DLD1 (cell line): ENCODE results near the gene SNX32.

ENCODE experiments used
- in situ Hi-C: cut with HindIII; loops from 2 replicates; pipeline ENCODE4 v1.10.0; 2017; ENCODE audit warnings: low sequenced_read_pairs

SNX32 gene

DNA sequence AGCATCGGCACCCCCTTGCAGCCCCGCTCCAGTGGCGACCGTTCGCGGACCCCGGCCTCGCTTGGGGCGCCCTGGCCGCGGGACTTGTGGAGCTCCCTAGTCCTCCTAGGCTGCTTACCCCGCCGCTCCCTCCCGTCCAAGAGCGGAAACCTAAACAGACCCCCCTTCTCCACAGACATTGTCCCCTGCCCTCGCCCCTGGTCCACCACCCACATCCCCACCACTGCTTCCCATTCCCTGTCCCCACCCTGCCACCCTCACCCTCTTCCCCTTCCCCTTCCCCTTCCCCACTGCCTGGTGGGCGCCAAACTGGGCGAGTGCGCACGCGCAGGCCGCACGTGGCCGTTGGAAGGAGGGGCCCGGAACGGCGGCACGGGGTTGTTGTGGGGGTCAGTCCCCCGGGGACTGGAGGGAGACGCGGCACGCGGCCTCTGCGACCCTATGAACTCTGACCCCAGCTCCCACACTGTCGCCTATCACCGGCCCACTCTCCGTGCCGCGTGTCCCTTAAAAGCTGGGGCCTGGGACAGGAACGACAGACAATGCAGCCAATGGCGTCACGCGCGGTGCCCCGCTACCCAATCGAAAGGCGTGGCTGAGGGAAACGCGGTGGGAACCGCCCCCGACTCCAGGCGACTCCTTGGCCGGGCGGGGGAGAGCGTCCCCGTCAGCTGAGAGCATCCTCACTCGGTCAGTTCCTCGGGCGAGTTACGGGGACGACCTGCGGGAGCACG, at the start of gene SNX32:
Gene SNX32 (plus strand): TSS at position 667 of the 734 bp plus-strand sequence. CDS start 103 bp downstream, outside the sequence.
- in situ Hi-C loops: no loop called here

DNA sequence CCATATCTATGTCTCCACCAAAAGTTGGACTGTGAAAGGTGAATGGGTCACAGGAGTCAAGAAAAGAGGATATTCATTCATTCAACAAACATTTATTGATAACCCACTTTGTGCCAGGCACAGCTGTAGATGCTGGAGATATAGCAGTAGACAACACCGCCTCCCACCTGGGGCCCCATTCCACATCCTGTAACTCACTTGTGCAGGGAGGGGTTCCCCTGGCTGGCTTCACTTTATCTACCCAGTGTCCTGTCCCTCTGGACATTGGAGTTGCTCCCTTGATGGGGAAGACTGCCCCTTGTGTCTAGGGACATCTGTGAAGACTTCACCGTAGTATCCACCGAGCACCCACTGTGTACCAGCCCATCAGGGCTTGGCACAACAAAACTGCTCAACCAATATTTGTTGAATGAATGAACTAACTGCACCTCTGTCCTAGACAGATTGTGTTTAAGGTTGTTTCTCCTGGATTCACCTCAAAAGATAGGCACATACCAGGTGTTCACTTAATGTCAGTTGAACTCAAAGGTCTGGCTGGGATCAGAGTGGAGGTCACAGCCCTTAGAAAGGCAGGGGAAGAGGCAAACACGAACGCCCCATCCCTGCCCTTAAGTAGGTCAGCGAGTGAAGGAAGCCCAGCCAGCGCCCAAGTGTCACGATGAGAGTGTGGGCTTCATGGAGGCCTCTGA, 48.3 kb upstream of the SNX32 start:
- in situ Hi-C loops: no loop called here

GRCh38 chr11:65786008-65786785, 47.6 kb upstream of the SNX32 start:
- in situ Hi-C loops: no loop called here

DNA sequence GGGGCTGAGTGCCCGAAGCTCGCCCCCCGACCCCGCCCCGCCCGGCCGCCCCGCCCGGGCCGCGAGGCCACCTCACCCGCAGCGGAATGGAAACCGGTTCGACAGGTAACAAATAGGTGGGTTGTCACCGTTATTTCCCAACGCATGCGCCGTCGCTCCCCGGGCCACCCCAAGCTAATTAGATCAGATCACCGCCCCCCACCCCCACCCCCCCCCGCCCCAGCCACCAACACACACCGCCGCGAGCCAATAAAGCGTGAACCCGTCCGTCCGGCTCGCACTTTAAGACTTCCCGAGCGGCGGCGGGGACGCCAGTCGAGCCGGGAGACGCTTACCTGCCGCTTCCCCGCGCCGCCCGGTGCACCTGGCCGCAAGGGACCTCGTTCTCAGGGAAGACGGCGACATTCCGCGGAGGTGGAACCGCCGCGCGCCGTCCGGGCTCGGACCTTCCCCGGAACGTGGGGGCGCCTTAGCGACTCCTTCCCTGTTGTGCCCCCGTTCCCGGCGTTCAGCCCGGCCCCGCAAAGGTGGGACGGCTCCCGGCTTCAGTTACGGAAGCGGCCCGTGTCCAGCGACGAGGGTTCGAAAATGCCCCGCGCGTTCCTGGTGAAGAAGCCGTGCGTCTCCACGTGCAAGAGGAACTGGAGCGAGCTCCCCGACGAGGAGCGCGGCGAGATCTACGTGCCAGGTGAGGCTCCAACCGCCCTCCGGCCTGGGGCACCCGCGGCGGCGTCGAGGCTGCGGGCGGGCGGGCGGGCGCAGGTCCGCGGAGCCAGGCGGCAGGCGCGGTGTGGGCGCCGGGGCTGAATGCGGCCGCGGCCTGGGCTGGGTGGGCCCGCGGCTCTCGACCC, 46.8 kb upstream of the SNX32 start, which contains the start of gene OVOL1:
Gene OVOL1 (plus strand): TSS at position 278 of the 851 bp plus-strand sequence. CDS start 311 bp downstream, at position 589.
- in situ Hi-C loops: no loop called here

DNA sequence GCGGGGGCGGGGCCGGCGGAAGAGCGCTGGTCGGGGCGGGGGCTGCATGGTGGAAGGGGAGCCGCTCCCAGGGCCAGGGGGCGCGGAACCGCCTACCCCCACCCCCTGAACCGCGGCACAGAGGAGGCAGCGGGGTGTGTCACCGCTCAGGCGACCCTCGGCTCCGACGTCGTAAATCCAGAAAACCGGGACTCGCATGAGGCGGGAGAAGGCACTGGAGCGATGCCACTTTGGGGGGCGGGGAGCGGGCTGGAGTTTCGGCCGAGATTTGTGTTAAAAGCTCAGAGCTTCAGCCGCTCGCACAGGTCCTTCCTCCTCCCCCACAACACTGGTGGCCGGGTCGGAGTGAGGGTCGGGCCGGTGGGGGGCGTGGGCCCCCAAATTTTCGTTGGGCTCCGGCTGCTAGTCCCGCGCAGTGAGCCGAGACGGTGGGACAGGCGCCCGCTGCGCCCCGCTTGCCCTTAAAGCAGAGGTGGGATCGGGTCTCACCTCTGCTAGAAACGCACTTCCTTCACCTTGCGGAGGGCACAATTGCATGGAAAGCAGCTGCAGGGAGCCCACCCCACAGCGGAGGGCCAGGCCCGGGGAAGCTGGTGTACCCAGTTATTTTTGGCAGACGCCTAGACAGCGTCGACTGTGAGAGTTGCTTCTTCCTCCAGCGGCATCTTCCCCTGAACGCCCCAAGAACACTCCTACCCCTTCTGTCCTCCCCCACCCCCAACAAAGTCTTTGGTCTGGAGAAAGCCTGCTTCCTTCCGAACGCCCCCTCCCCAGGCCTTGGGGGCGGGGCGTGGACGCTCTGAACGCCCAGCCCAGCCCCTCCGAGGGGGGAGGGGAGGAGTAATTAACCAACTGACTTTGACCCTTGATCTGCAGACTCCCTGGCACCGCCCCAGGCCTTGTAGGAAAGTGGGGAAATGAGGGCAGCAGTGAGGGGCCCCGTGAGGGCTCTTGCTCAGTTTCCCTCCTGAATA, 45.8 kb upstream of the SNX32 start:
- in situ Hi-C loops: no loop called here

DNA sequence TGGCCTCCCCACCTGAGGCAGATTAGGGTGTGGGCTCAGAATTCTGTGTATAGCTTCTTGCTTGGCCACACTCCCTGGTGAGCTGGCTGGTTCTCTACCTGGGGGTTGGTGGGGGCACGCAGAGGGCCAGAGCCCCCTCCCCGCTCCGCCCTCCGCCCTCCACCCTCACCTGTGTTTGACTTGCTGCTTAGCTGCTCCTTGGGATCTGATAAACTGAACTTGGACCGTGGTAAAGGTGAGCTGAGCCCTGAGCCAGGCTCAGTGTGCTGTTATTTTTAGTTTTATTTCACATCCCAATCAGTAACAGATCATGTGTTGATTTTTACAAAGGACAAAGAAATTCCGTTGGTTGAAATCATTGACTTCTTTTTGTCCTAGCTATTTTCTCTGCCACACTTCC, 44.9 kb upstream of the SNX32 start:
- in situ Hi-C loops: no loop called here

- in situ Hi-C loops: no loop called here
Observed at GRCh38 chr11:65789230-65790103, 44.3 kb upstream of the SNX32 start.

DNA sequence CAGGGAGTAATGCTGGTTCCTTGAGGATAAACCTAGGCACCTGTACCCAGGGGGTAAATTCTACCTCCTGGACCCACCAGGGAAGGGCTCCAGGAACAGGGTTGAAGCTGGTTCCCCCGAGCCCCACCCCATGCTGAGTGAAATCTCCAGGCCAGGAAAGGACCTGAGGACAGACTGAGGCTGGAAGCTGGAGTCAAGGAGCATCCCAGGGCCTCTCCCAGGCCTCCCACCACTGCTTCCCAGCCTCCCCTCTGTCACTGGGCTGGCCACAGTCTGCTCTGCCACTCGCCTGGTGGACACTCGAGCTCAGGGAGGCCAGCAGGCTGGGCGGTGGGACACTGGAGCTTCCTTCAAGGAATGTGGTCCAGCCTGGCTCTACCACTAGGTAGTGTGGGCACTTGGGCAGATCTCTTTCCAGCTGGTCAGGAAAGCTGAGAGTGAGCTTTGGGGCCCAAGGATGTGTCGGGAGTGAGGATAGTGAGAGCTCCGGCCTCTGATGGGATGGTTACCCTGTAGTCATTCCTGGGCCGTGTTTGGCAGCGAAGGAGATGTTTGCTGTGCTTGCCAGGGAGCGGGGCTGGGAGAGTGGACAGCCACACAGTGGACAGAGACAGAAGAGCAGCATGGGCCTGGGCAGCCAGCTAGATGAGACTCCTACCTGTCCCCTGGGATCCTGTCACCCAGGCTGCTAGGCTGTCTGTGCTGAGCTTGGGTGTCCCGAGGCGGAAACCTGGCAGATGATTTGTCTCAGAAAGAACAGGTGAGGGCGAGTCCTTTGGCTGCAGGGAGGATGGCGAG, 43.5 kb upstream of the SNX32 start:
- in situ Hi-C loops: no loop called here

GRCh38 chr11:65790902-65791650, 42.7 kb upstream of the SNX32 start:
- in situ Hi-C loops: no loop called here

DNA sequence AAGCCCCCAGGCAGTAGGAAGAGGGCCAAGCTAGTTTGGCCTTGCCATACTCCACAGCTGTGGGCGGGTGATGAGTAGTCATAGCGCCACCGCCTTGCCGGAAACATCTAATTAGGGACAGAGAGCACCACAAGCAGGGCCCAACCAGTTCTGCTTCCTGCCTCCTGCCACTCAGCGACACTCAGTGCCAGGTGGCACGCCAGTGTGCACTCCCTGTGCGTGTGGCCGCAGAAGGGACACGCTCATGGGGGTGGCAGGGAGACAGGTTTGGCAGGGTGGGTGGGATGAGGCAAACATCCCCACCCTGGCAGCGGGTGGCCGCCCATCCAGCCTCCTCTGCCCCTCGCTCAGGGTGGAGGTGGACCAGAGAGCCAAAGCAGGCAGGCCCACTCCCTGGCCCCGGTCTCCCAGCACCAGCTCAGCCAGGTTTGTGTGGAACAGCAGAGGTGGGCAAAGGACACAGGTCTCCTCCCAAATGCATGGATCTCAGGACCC, 42.0 kb upstream of the SNX32 start:
- in situ Hi-C loops: no loop called here

DNA sequence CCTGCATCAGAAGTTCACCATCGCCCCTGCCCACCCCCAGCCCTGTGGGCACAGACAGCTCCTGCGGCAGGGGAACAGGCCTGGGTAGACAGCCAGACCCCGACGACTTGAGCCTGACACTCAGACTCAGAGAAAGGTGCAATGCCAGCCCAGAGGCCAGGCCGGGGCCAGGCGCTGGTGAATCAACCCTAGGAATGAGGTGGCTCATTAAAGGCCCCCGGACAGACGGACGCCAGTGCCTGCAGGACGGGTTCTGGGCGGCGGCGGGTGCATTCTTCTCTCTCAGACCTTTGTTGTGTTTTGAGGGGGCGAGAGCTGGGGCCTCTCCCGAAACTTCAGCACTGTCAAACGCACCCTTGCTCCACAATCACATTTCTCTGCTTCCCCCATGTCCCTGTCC, 41.3 kb upstream of the SNX32 start:
- in situ Hi-C loops: no loop called here

- in situ Hi-C loops: no loop called here
Observed at GRCh38 chr11:65793144-65793581, 40.6 kb upstream of the SNX32 start.

GRCh38 chr11:65793625-65794400, 40.0 kb upstream of the SNX32 start:
- in situ Hi-C loops: no loop called here

- in situ Hi-C loops: no loop called here
Observed at GRCh38 chr11:65794570-65795510, 38.9 kb upstream of the SNX32 start.
